CD4-positive, alpha-beta T cell (primary cell): ENCODE measurements around the gene SETD1B. TPM values are rescaled to one million over a fixed set of nuclear protein-coding genes. Genes with fewer than 3 reads are reported as not detected.

ENCODE experiments used
- ATAC-seq: fragments of 200-7000 bp; cut with Tn5 transposase; one replicate; pipeline ENCODE4 v1.10.0; 2022; ENCODE audit warnings: mild to moderate bottlenecking; ENCODE audit not compliant: poor library complexity
- CTCF ChIA-PET: fragments of 350-600 bp; sonication (Branson Sonifier 250); formaldehyde crosslinking; loops from one replicate; lab custom pipeline; 2021; ENCODE audit warnings: antibody characterized with exemption, inconsistent platforms; lab: Charles Lee
- POLR2A ChIA-PET: fragments of 350-600 bp; sonication (Branson Sonifier 250); formaldehyde crosslinking; loops from one replicate; lab custom pipeline; 2021; ENCODE audit warnings: antibody characterized with exemption, inconsistent platforms; lab: Charles Lee
- DNase-seq, 14 experiments: peaks; one replicate each; pipeline ENCODE4 v3.0.0-alpha.2; 2013 to 2020; ENCODE audit warnings: mixed read lengths in 2 of 14
- H3K27ac ChIP-seq, 2 donors: one replicate each; pipeline versions ENCODE4 v1.5.1 to v1.7.0; 2013; ENCODE audit warnings: low read length in 2 of 2, low read depth in 1 of 2, mild to moderate bottlenecking in 1 of 2
- H3K27me3 ChIP-seq, 2 experiments: 1 replicate in 1 of 2; 2 replicates in 1 of 2; pipeline versions ENCODE4 v1.6.1 to v1.7.0; 2013; ENCODE audit warnings: low read length in 2 of 2, control low read depth in 1 of 2, mild to moderate bottlenecking in 1 of 2, moderate library complexity in 1 of 2; ENCODE audit not compliant: insufficient read depth in 2 of 2, control insufficient read depth in 1 of 2
- H3K36me3 ChIP-seq: one replicate; pipeline ENCODE4 v1.6.1; 2013; ENCODE audit warnings: low read length, control low read depth; ENCODE audit not compliant: insufficient read depth
- H3K4me1 ChIP-seq: one replicate; pipeline ENCODE4 v1.6.1; 2013; ENCODE audit warnings: low read length, control low read depth; ENCODE audit not compliant: insufficient read depth
- H3K4me3 ChIP-seq: one replicate; pipeline ENCODE4 v1.5.1; 2013; ENCODE audit warnings: mild to moderate bottlenecking, low read length, moderate library complexity
- H3K9me3 ChIP-seq, 2 experiments: 1 replicate in 1 of 2; 2 replicates in 1 of 2; pipeline versions ENCODE4 v1.6.1 to v1.7.0; 2013; ENCODE audit warnings: low read length in 2 of 2, mild to moderate bottlenecking in 2 of 2, control low read depth in 1 of 2, moderate library complexity in 1 of 2; ENCODE audit not compliant: control insufficient read depth in 1 of 2, insufficient read depth in 1 of 2
- H3K27ac Mint-ChIP-seq: one replicate; pipeline ENCODE4 v1.8.0; 2020; ENCODE audit warnings: mixed read lengths
- H3K27me3 Mint-ChIP-seq: one replicate; pipeline ENCODE4 v1.8.0; 2021; ENCODE audit warnings: mixed read lengths
- H3K36me3 Mint-ChIP-seq: one replicate; pipeline ENCODE4 v1.8.0; 2021; ENCODE audit warnings: low read depth, mixed read lengths
- H3K4me1 Mint-ChIP-seq: one replicate; pipeline ENCODE4 v1.8.0; 2021; ENCODE audit warnings: low read depth, mixed read lengths
- H3K4me3 Mint-ChIP-seq: one replicate; pipeline ENCODE4 v1.8.0; 2020; ENCODE audit warnings: mild to moderate bottlenecking, mixed read lengths
- H3K9me3 Mint-ChIP-seq: one replicate; pipeline ENCODE4 v1.8.0; 2020; ENCODE audit warnings: mixed read lengths
- CTCF ChIP-seq: fragments of 200-600 bp; IDR thresholded peaks from one replicate; pipeline ENCODE4 v1.8.0; 2022; ENCODE audit warnings: antibody characterized with exemption, mild to moderate bottlenecking
- intact Hi-C, 2 experiments: fragments of 100-400 bp; cut with DNase I in 1 of 2; cut with micrococcal nuclease in 1 of 2; formaldehyde crosslinking; loops; one replicate each; pipeline versions ENCODE4 v1.15.1 to v1.9.0; 2023 to 2025; cut with DNase I, micrococcal nuclease
- total RNA-seq, 174 experiments: library from RNA in 2 of 174; stranded (reverse) in 2 of 174; gene quantifications; one replicate each; pipeline ENCODE4 v1.2.3 and lab custom pipeline; 2021 to 2026

SETD1B gene
- total RNA-seq, 2 experiments from 2014 or later = 146 to 151 TPM

GRCh38 chr12:121837680-121838079 lies 33.9 kb downstream of the SETD1B start:
- Mint-ChIP-seq H3K27me3 (no peaks in the 10 kb centered on the region), H3K27ac (no peak overlapping the region), H3K36me3 (peaks cover 3% of the 10 kb centered on the region), H3K9me3 (no peaks in the 10 kb centered on the region), H3K4me1 (peaks cover 14% of the 10 kb centered on the region), H3K4me3 (no peak overlapping the region)
- Histone ChIP-seq H3K36me3 (no peaks in the 10 kb centered on the region), H3K27ac (no peak overlapping the region), H3K9me3 (no peaks in the 10 kb centered on the region), H3K27me3 (no peaks in the 10 kb centered on the region), H3K4me3 (no peak overlapping the region), H3K4me1 (peaks cover 18% of the 10 kb centered on the region)
- POLR2A ChIA-PET = interaction anchor here (0.5 to 3.4 kb wide), 5 partner anchors 12 to 213 kb away, joined by 3 to 22 read pairs (median 4); partner anchors contain the start of gene TMEM120B
- CTCF ChIA-PET = interaction anchor here (2.5 to 4.5 kb wide), 3 partner anchors 9 to 43 kb away, joined by 9 to 44 read pairs (median 18); partner anchors contain the start of gene RHOF
- ATAC-seq (no peak), DNase-seq (no peak)
- TF ChIP-seq CTCF = no peak
- intact Hi-C loops = loop anchor here (2.0 to 5.0 kb wide), 3 partner anchors 43 to 125 kb away; partner anchors contain the start of genes PSMD9 (in 1 of the 2) and TMEM120B (in 1 of the 2)

GRCh38 chr12:121838126-121838525 lies 34.3 kb downstream of the SETD1B start:
- H3K9me3 Mint-ChIP-seq = no peaks in the 10 kb centered on the region
- Histone ChIP-seq H3K27me3 (no peaks in the 10 kb centered on the region), H3K4me3 (no peak overlapping the region), H3K9me3 (no peaks in the 10 kb centered on the region), H3K36me3 (no peaks in the 10 kb centered on the region), H3K27ac (no peak overlapping the region), H3K4me1 (peaks cover 18% of the 10 kb centered on the region)
- no peak for ATAC-seq
- H3K4me1 Mint-ChIP-seq = peaks cover 14% of the 10 kb centered on the region
- no peak overlapping the region for H3K27ac Mint-ChIP-seq
- no peak for TF ChIP-seq CTCF
- POLR2A ChIA-PET = interaction anchor here (0.5 to 3.4 kb wide), 5 partner anchors 10 to 213 kb away, joined by 3 to 22 read pairs (median 4); partner anchors contain the start of gene TMEM120B
- intact Hi-C loops = loop anchor here (2.0 to 5.0 kb wide), 3 partner anchors 43 to 125 kb away; partner anchors contain the start of genes PSMD9 (in 1 of the 2) and TMEM120B (in 1 of the 2)
- H3K27me3 Mint-ChIP-seq = no peaks in the 10 kb centered on the region
- H3K4me3 Mint-ChIP-seq = peak overlapping the region; percentile 30
- CTCF ChIA-PET = interaction anchor here (1.1 to 4.5 kb wide), 4 partner anchors 9 to 61 kb away, joined by 4 to 44 read pairs (median 14); partner anchors contain the start of gene RHOF
- DNase-seq = no peak
- H3K36me3 Mint-ChIP-seq = peaks cover 3% of the 10 kb centered on the region

GRCh38 chr12:121839106-121839992 lies 35.5 kb downstream of the SETD1B start:
- POLR2A ChIA-PET = interaction anchor here (0.6 to 3.4 kb wide), 8 partner anchors 11 to 52 kb away, joined by 3 to 22 read pairs (median 4); partner anchors contain the start of genes PSMD9, RHOF and SETD1B
- peak; percentile 99 to 100 (median 100) for DNase-seq
- Histone ChIP-seq H3K9me3 (no peaks in the 10 kb centered on the region), H3K4me3 (peak overlapping the region; percentile 85), H3K36me3 (no peaks in the 10 kb centered on the region), H3K4me1 (peaks cover 18% of the 10 kb centered on the region), H3K27me3 (no peaks in the 10 kb centered on the region), H3K27ac (peak overlapping the region; percentile 21 to 44)
- intact Hi-C loops = loop anchor here (1.0 to 5.0 kb wide), 4 partner anchors 45 to 127 kb away; partner anchors contain the start of genes PSMD9 (in 2 of the 2) and TMEM120B (in 1 of the 2)
- H3K27me3 Mint-ChIP-seq = no peaks in the 10 kb centered on the region
- H3K9me3 Mint-ChIP-seq = no peaks in the 10 kb centered on the region
- peak overlapping the region; percentile 77 for H3K27ac Mint-ChIP-seq
- H3K36me3 Mint-ChIP-seq = no peaks in the 10 kb centered on the region
- H3K4me3 Mint-ChIP-seq = peak overlapping the region; percentile 94
- peak; percentile 97 for ATAC-seq
- peak; percentile 54 for TF ChIP-seq CTCF
- H3K4me1 Mint-ChIP-seq = peaks cover 14% of the 10 kb centered on the region
- CTCF ChIA-PET = interaction anchor here (0.7 to 4.5 kb wide), 6 partner anchors 11 to 213 kb away, joined by 3 to 44 read pairs (median 6); partner anchors contain the start of genes ORAI1, PSMD9 and RHOF
